Heart left ventricle (tissue), 16 donors: ENCODE results near the gene IVNS1ABP. TPM values are rescaled to one million over a fixed set of nuclear protein-coding genes. Genes with fewer than 3 reads are reported as not detected.

ENCODE experiments used
- ATAC-seq, 4 donors: fragments of 200-7000 bp; cut with Tn5 transposase; one replicate each; pipeline ENCODE4 v1.9.1; 2020 to 2022; ENCODE audit warnings: moderate library complexity in 4 of 4, mild to moderate bottlenecking in 3 of 4, moderate number of reproducible peaks in 1 of 4
- DNase-seq, 5 donors: peaks; one replicate each; pipeline ENCODE4 v3.0.0-alpha.2; 2020
- H3K27ac ChIP-seq, 12 donors: fragments of 200-600 bp; sonication (generic) in 4 of 12; one replicate each; pipeline versions ENCODE4 v1.5.0 to v1.8.0; 2016 to 2022; ENCODE audit warnings: mild to moderate bottlenecking in 2 of 12
- H3K27me3 ChIP-seq, 9 donors: fragments of 200-600 bp; sonication (generic) in 2 of 9; one replicate each; pipeline versions ENCODE4 v1.5.1 to v1.8.0; 2016 to 2022; ENCODE audit warnings: mild to moderate bottlenecking in 3 of 9
- H3K36me3 ChIP-seq, 9 donors: fragments of 200-600 bp; sonication (generic) in 2 of 9; one replicate each; pipeline versions ENCODE4 v1.5.0 to v1.8.0; 2018 to 2022; ENCODE audit warnings: mild to moderate bottlenecking in 2 of 9
- H3K4me1 ChIP-seq, 12 donors: fragments of 200-600 bp; sonication (generic) in 4 of 12; one replicate each; pipeline versions ENCODE4 v1.5.0 to v1.8.0; 2016 to 2022; ENCODE audit warnings: mild to moderate bottlenecking in 3 of 12
- H3K4me3 ChIP-seq, 12 donors: fragments of 200-600 bp; sonication (generic) in 4 of 12; one replicate each; pipeline versions ENCODE4 v1.5.0 to v1.8.0; 2017 to 2022; ENCODE audit warnings: mild to moderate bottlenecking in 9 of 12, moderate library complexity in 4 of 12
- H3K9me3 ChIP-seq, 12 donors: fragments of 200-600 bp; sonication (generic) in 4 of 12; one replicate each; pipeline versions ENCODE4 v1.5.0 to v1.8.0; 2016 to 2022; ENCODE audit warnings: mild to moderate bottlenecking in 1 of 12
- POLR2A ChIP-seq, 2 donors: fragments of 450-650 bp; IDR thresholded peaks; one replicate each; pipeline ENCODE4 v1.6.1; 2017; ENCODE audit warnings: antibody characterized with exemption in 2 of 2, mild to moderate bottlenecking in 2 of 2, moderate library complexity in 2 of 2
- WGBS, 4 donors: extraction: QIAGEN DNeasy Blood & Tissue Kit in 2 of 4; methylation state at CpG; one replicate each; pipeline versions ENCODE4 v1.1.5 to v1.1.7; 2013 to 2018; 5-methylcytosine and 5-hydroxymethylcytosine counted together
- intact Hi-C, 10 donors: fragments of 100-400 bp; cut with DNase I; formaldehyde crosslinking; loops; one replicate each; pipeline versions ENCODE4 v1.11.1 to v1.14.2; 2022
- polyA plus RNA-seq, 2 donors: library from polyadenylated mRNA; stranded (reverse); fragments of 200-250 nt; gene quantifications; one replicate each; pipeline ENCODE4 v1.2.3, GENCODE V29; 2013
- total RNA-seq, 9 donors: library from RNA; depleted of rRNA in 2 of 9; stranded (reverse); fragments of >200 nt in 2 of 9; fragmentation: NEBNext Ultra II Directional in 3 of 9; extraction: Animal tissue kit (Norgen Biotek cat#: 25700) in 3 of 9; gene quantifications; one replicate each; pipeline versions ENCODE4 v1.1.0 to v1.2.4, GENCODE V29; 2016 to 2023
- TF ChIP-seq, protein P1 (sequence below), 12 donors: fragments of 200-600 bp; sonication (generic) in 4 of 12; IDR thresholded peaks; one replicate each; pipeline versions ENCODE4 v1.5.0 to v1.8.0; 2018 to 2022; ENCODE audit warnings: antibody characterized with exemption in 12 of 12, mild to moderate bottlenecking in 5 of 12
- donor health status: ischemic (EF 13 %, LVEDD 7.1; RV severe dilation, severe dysfunction).
- donor health status: healthy with polysubstance abuse.
- donor health status: DM: no; HTN: yes; CAD: no.
- donor health status: DM: no; HTN: no; CAD: no.
- donor health status: ischemic (EF 25% LVEDD 6.9; RV normal size, moderate dysfunction).
- donor health status: ischemic (EF 25% LVEDD 5.7; RV mildly dilated, moderate dysfunction).
- donor health status: healthy.
- donor health status: DM: yes; HTN: yes; CAD: no.
- donor health status: ischemic (EF 35%, LVEDD 5.7; RV mildly dilated, moderate dysfunction).
- donor health status: nonischemic (EF 11% LVEDD 7.7; RV severe dilation, severe dysfunction).
- donor health status: DM: yes; HTN: yes; CAD: no.
- donor health status: PGD.
- donor health status: ischemic (EF 29% LVEDD 5.4; RV normal size, mild dysfunction).
- donor health status: nonischemic (EF 23%, LVEDD 6.1; RV moderate dilation, normal function).

IVNS1ABP gene
- total and polyA plus RNA-seq, 11 donors: 24.7 to 95.2 (median 58.0) TPM

GRCh38 chr1:185293967-185294542, 23.0 kb downstream of the IVNS1ABP start:
- DNase-seq: no peak

GRCh38 chr1:185292237-185292636, 24.8 kb downstream of the IVNS1ABP start:
- ATAC-seq (peak; percentile 11 to 33 (median 24)), DNase-seq (peak in 1 of 5 donors; percentile 39)
- Histone ChIP-seq H3K9me3 (no peaks in the 10 kb centered on the region), H3K4me3 (no peak overlapping the region), H3K36me3 (peaks cover 0 to 46% (median 34%) of the 10 kb centered on the region in 9 donors), H3K27me3 (no peaks in the 10 kb centered on the region), H3K4me1 (peaks cover 0 to 10% (median 6%) of the 10 kb centered on the region in 12 donors), H3K27ac (peak overlapping the region in 3 of 12 donors; percentile 22 to 24 (median 23))
- WGBS, 4 donors: 70 to 85% (median 79%) methylated on average over 5 of the region's 5 CpGs
- intact Hi-C loops: no loop called here
- no peak for TF ChIP-seq POLR2A (IDR thresholded peaks at IDR 0.05)
- TF ChIP-seq, protein P1, sequence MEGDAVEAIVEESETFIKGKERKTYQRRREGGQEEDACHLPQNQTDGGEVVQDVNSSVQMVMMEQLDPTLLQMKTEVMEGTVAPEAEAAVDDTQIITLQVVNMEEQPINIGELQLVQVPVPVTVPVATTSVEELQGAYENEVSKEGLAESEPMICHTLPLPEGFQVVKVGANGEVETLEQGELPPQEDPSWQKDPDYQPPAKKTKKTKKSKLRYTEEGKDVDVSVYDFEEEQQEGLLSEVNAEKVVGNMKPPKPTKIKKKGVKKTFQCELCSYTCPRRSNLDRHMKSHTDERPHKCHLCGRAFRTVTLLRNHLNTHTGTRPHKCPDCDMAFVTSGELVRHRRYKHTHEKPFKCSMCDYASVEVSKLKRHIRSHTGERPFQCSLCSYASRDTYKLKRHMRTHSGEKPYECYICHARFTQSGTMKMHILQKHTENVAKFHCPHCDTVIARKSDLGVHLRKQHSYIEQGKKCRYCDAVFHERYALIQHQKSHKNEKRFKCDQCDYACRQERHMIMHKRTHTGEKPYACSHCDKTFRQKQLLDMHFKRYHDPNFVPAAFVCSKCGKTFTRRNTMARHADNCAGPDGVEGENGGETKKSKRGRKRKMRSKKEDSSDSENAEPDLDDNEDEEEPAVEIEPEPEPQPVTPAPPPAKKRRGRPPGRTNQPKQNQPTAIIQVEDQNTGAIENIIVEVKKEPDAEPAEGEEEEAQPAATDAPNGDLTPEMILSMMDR (IDR thresholded peaks at IDR 0.05): no peak

More at GRCh38 chr1:185293967-185294542, 23.0 kb downstream of the IVNS1ABP start:
- Histone ChIP-seq H3K27me3 (no peaks in the 10 kb centered on the region), H3K4me1 (peaks cover 0 to 8% (median 2%) of the 10 kb centered on the region in 12 donors), H3K36me3 (peaks cover 0 to 64% (median 52%) of the 10 kb centered on the region in 9 donors), H3K9me3 (no peaks in the 10 kb centered on the region), H3K4me3 (no peak overlapping the region), H3K27ac (no peak overlapping the region)
- ATAC-seq: no peak
- intact Hi-C loops: no loop called here
- TF ChIP-seq, protein P1 (IDR thresholded peaks at IDR 0.05): no peak
- no peak for TF ChIP-seq POLR2A (IDR thresholded peaks at IDR 0.05)
- 97 to 99% (median 98%) methylated on average over 1 of the region's 1 CpG for WGBS, 4 donors

DNA sequence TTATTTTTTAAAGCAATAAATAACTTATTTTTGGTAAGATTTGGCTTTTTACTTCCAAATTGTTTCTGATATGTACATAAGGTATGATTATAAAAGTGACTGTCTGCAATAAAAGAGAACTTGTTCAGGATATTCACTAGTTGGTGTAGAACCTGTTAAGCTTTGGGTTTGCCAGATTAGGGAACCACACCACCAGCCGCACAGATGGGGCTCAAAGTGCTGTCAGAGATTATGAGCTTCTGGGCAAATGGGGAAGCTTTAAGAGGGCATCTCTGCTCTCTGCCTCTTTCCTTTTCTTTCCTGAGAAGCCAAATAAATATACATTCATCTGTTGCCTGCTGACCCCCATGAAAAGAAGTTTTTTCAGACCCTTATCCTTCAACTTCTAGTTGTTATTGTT, 25.4 kb downstream of the IVNS1ABP start:
- no peak for TF ChIP-seq POLR2A (IDR thresholded peaks at IDR 0.05)
- TF ChIP-seq, protein P1 (IDR thresholded peaks at IDR 0.05): no peak
- WGBS, 4 donors: 78 to 96% (median 87%) methylated on average over 1 of the region's 1 CpG
- ATAC-seq (no peak), DNase-seq (no peak)
- Histone ChIP-seq H3K9me3 (peaks cover 0 to under 1% (median 0%) of the 10 kb centered on the region in 12 donors), H3K27ac (peak overlapping the region in 1 of 12 donors; percentile 29), H3K36me3 (peaks cover 0 to 40% (median 28%) of the 10 kb centered on the region in 9 donors), H3K27me3 (no peaks in the 10 kb centered on the region), H3K4me3 (no peak overlapping the region), H3K4me1 (peaks cover 0 to 10% (median 6%) of the 10 kb centered on the region in 12 donors)
- intact Hi-C loops: no loop called here

DNA sequence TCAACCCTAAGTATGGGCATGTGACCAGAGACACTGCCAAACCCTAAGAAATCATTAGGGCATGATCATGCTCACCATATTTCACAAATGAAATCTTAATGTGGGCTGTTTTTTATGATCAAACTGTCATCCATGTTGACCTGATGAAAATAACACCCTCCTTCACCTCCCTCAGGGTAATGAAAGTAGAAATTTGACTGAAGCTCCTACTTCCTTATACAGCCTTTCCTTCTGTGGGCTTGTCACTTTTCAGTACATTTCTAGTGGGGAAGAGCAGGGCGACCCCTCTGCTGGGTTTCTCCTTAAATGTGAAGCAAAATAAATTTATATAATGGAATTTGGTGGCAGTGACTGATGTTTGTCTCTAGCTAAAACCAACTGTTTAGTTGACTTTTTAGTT, 25.9 kb downstream of the IVNS1ABP start:
- ATAC-seq (no peak), DNase-seq (no peak)
- Histone ChIP-seq H3K27ac (peak overlapping the region in 1 of 12 donors; percentile 29), H3K36me3 (peaks cover 0 to 35% (median 23%) of the 10 kb centered on the region in 9 donors), H3K9me3 (peaks cover 0 to 4% (median 0%) of the 10 kb centered on the region in 12 donors), H3K4me1 (peaks cover 0 to 10% (median 6%) of the 10 kb centered on the region in 12 donors), H3K4me3 (no peak overlapping the region), H3K27me3 (no peaks in the 10 kb centered on the region)
- no peak for TF ChIP-seq POLR2A (IDR thresholded peaks at IDR 0.05)
- TF ChIP-seq, protein P1 (IDR thresholded peaks at IDR 0.05): no peak
- WGBS, 4 donors: 91 to 96% (median 93%) methylated on average over 1 of the region's 1 CpG
- intact Hi-C loops: no loop called here
